PFSK-1 (cell line): ENCODE data around the gene METTL22.

Source experiments
- FOXP2 ChIP-seq: optimal IDR thresholded peaks from 2 replicates; pipeline ENCODE3; 2011; ENCODE audit warnings: borderline replicate concordance, control low read depth, inconsistent platforms; ENCODE audit not compliant: insufficient read depth; ENCODE audit errors: extremely low read length, extremely low read depth
- POLR2AphosphoS5 ChIP-seq: IDR thresholded peaks from 2 replicates; pipeline ENCODE4 v1.6.1; 2012; ENCODE audit warnings: low read depth, mild to moderate bottlenecking, control low read depth, low read length, moderate library complexity
- SIN3A ChIP-seq: IDR thresholded peaks from 2 replicates; pipeline ENCODE4 v1.6.1; 2012; ENCODE audit warnings: mild to moderate bottlenecking, low read length, moderate library complexity, borderline replicate concordance; ENCODE audit not compliant: insufficient read depth
- TAF1 ChIP-seq: IDR thresholded peaks from 2 replicates; pipeline ENCODE4 v1.6.1; 2012; ENCODE audit warnings: low read length, control low read depth, borderline replicate concordance; ENCODE audit not compliant: insufficient read depth
- TF ChIP-seq, protein P1 (sequence below), 2 experiments: IDR thresholded peaks; 2 replicates each; pipeline versions ENCODE4 v1.6.1 to v1.8.0; 2011 to 2012; ENCODE audit warnings: low read depth in 2 of 2, low read length in 2 of 2, control low read depth in 1 of 2, inconsistent platforms in 1 of 2, mild to moderate bottlenecking in 1 of 2, moderate library complexity in 1 of 2; ENCODE audit not compliant: insufficient read depth in 1 of 2

METTL22 gene

DNA sequence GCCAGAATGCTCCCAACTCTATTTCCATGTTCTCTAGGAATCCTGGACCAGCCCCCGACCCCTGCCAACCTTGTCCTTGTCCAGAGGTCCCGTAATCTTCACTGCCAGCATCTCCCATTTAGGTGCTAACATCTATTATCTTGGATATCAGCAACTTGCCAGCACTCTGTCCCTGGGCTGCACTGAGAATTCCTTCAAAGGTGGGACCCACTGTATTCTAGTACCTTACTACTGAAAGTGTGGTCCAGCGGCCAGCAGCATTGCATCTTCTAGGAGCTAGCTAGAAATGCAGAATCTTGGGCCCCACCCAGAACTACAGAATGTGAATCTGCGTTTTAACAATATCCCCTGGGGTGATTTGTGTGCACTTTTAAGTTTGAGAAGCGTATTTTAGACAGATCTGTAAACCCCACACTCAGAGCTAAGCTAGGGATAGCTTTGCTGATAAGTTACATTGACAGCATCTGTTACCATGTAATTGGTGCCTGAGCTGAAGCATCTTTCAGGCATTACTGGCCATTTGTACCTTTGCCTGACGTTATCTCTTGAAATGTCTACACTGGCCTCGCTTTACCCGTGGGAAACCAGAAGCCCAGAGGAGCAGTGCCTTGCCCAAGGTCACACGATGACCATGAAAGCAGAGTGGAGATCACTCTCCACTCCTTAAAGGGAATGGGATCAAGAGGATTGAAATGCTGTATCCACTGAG lies 61.2 kb downstream of the METTL22 start:
- TF ChIP-seq POLR2AphosphoS5 (no peak), TAF1 (no peak), FOXP2 (no peak), SIN3A (no peak)
- TF ChIP-seq, protein P1, sequence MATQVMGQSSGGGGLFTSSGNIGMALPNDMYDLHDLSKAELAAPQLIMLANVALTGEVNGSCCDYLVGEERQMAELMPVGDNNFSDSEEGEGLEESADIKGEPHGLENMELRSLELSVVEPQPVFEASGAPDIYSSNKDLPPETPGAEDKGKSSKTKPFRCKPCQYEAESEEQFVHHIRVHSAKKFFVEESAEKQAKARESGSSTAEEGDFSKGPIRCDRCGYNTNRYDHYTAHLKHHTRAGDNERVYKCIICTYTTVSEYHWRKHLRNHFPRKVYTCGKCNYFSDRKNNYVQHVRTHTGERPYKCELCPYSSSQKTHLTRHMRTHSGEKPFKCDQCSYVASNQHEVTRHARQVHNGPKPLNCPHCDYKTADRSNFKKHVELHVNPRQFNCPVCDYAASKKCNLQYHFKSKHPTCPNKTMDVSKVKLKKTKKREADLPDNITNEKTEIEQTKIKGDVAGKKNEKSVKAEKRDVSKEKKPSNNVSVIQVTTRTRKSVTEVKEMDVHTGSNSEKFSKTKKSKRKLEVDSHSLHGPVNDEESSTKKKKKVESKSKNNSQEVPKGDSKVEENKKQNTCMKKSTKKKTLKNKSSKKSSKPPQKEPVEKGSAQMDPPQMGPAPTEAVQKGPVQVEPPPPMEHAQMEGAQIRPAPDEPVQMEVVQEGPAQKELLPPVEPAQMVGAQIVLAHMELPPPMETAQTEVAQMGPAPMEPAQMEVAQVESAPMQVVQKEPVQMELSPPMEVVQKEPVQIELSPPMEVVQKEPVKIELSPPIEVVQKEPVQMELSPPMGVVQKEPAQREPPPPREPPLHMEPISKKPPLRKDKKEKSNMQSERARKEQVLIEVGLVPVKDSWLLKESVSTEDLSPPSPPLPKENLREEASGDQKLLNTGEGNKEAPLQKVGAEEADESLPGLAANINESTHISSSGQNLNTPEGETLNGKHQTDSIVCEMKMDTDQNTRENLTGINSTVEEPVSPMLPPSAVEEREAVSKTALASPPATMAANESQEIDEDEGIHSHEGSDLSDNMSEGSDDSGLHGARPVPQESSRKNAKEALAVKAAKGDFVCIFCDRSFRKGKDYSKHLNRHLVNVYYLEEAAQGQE (IDR thresholded peaks at IDR 0.05; ENCODE audit: insufficient read depth in 1 of 2, low read depth in 2 of 2, low read length in 2 of 2), result no peak

DNA sequence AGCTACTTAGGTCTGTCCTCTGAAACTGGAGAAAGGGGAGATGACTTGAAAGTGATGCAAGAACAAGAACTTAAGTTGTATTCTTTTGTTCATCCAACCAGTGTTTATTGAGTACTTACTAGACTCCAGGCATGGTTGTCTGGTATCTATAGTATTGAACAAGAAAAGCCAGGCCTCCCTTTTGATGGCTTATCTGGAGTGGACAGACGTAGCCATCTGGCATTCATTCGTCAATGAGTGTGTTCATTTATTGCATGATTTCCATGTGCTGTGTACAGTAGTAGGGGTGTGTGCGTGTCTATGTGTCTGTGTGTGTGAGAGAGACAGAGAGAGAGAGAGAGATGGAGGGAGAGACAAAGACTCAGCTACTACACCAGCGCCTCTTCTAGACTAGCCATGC lies 62.1 kb downstream of the METTL22 start:
- TF ChIP-seq FOXP2 (no peak), TAF1 (no peak), SIN3A (no peak), POLR2AphosphoS5 (no peak)
- TF ChIP-seq, protein P1 (IDR thresholded peaks at IDR 0.05; ENCODE audit: insufficient read depth in 1 of 2, low read depth in 2 of 2, low read length in 2 of 2), result no peak

DNA sequence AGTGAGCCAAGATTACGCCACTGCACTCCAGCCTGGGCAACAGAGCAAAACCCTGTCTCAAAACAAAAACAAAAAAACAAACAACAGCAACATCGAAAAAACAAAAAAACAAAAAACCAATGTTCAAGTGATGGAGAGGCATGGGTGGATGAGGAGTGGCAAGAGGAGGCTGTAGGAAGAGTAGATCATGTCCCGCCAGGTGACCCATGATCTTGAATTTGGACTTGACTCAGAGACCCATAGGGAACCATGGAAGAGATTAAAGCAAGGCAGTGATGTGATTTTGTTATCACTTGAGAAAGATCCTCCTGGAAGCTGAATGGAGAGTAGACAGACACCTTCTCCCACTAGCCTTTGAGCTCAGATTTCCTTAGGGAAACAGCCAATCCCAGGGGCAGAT lies 64.1 kb downstream of the METTL22 start:
- TF ChIP-seq FOXP2, result no peak
- no peak for TF ChIP-seq SIN3A
- TF ChIP-seq TAF1, result no peak
- TF ChIP-seq, protein P1 (IDR thresholded peaks at IDR 0.05; ENCODE audit: insufficient read depth in 1 of 2, low read depth in 2 of 2, low read length in 2 of 2), result no peak
- TF ChIP-seq POLR2AphosphoS5, result no peak

DNA sequence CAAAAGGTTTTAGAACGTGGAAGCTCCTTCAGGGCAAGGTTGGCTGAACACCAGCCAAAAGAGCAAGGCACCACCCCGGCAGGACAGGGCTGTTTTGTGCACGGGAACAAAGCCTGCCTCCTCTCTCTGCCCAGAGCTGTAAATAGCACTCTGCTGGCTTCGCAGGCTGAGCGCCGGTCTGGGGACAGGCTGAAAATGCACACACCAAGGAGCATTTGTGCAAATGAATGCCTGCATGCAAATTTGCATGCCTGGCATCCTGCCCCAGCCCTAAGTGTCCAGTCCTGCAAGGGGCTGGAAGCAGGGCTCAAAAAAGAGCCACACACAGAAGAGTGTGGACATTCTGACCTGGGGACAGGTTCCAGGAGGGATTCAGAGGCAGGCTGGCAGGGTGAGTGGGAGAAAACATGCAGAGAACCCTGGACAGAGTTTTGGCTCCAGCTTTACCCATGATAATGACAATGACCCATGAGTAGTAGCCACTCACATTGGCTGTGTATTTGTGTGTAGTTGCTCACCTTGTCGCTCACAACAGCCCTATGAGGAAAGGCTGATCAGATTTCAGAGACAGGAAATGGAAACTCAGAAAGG lies 64.6 kb downstream of the METTL22 start:
- TF ChIP-seq FOXP2 (no peak), SIN3A (no peak), POLR2AphosphoS5 (no peak), TAF1 (no peak)
- TF ChIP-seq, protein P1 (IDR thresholded peaks at IDR 0.05; ENCODE audit: insufficient read depth in 1 of 2, low read depth in 2 of 2, low read length in 2 of 2), result no peak
